Measurements from ENCODE around the gene KNOP1.

KNOP1 gene

DNA sequence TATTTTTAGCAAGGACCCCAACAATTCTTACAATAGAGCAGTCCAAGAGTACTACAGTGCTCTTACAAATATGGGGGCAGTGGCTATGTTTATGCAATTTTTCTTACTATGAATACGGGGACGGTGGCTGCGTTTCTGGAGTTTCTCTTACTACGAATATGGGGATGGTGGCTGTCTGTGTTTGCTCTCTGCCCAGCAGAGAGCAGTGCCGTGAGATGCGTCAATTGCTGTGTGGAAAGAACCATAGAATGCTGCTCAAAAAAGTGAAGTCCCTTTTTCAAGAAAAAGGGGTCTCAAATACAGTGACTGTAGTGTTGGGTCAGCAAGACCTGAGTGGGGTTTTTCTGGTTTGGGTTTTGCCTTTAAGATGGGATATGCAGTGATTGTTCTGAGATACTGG is 53.9 kb downstream of the KNOP1 start:
- no peak overlapping the region for H3K4me3 ChIP-seq (ENCODE audit: low read length)
- TF ChIP-seq ZNF274 (IDR thresholded peaks at IDR 0.05; ENCODE audit: low read depth, low read length) = no peak

DNA sequence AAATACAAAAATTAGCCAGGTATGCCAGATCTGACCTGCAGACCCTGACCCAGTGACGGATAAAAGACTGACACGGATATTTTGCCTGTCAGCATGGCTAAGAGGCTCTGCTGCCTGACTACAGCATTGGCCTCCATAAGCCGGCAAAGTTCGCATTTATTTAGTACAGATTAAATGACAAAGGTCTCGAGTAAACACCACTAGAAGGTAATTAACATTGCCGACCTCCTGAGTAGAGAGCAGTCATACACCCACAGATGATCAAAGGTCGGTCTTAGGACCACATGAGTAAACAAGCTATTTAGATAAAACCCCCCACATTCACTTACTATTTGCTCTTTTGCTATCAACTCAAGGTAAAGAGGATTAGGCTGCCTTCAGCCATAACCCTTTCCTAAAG is 55.7 kb downstream of the KNOP1 start:
- no peak overlapping the region for H3K4me3 ChIP-seq (ENCODE audit: low read length)
- no peak for TF ChIP-seq ZNF274 (IDR thresholded peaks at IDR 0.05; ENCODE audit: low read depth, low read length)

DNA sequence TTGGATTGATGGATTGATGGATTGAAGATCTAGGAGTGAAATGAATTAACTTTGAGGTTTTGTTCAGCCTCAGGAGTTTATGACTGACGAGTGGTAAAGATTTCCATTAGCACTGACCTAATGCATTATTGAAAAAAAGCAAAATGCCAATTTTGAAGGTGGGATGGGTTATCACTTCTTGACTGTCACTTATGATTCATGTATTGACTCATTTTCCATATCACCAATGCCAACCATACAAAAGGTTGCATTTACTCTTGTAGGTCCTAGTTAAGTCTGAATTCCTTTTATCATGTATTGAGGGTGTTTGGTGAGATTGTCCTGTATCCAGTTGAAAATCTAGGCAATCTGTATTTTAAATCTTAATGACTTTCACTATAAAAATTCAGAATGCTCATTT is 57.6 kb downstream of the KNOP1 start:
- H3K4me3 ChIP-seq (ENCODE audit: low read length) = no peak overlapping the region
- no peak for TF ChIP-seq ZNF274 (IDR thresholded peaks at IDR 0.05; ENCODE audit: low read depth, low read length)

DNA sequence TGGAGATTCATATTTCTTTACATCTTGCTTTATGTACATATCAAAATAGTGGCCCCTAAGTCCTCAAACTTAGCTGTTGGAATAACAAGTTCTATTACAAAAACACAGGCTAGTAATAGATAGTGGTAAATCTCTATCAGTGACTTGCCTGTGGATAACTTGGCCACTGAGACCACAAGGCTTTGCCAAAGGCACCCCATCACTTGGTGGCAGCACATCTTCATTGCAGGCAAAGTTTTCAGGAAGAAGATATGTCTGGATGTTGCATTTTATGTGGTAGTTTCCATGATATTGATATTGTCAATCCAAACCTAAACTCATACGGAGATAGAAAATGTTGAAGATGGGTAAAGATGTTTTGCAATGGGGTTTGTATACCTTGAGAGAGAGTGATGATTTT is 58.5 kb downstream of the KNOP1 start:
- no peak for TF ChIP-seq ZNF274 (IDR thresholded peaks at IDR 0.05; ENCODE audit: low read depth, low read length)
- H3K4me3 ChIP-seq (ENCODE audit: low read length) = no peak overlapping the region

DNA sequence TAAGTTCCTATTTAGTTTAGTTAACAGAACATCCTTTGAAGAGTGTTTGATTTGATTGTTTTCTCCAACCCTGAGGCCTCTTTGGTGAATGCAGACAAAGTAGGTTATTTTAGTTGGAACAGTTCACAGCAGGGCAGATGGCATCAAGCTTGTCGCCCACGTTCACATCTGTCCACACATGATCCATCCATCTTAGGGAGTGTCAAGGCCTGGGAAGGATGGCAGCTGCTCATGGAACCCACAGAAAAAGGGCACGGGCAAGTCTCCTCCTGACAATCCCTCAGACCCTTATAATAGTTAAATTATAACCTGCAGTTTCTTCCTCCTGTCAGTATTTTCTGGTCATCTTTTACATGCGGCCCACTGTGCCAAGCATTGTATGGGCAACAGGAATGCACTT is 60.2 kb downstream of the KNOP1 start:
- H3K4me3 ChIP-seq (ENCODE audit: low read length) = no peak overlapping the region
- TF ChIP-seq ZNF274 (IDR thresholded peaks at IDR 0.05; ENCODE audit: low read depth, low read length) = no peak

DNA sequence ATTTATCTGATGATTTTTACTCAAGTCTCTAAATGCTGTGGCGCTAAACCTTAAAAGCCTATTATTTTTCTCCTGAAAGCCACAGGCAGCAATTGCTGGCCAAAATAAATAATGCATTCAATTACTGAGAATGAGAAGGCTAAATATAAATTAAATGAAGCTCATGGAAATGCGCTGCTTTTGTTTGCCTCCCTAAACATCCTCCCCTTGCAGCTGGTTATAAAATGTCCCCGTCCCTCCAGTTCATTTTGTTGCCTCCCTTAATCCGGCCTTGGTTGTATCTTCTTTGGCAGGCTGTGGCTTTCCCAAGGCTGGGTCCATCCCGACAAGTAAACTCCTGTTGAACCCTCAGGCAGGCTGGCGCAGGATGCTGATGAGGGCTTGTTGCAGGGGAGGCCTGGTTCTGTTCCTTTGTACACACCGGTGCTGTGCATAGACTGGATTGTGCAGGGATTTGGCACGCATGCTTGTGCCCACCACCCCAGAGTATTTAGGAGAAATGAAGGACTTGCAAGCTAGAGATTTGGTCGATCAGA is 62.7 kb downstream of the KNOP1 start:
- no peak overlapping the region for H3K4me3 ChIP-seq (ENCODE audit: low read length)
- no peak for TF ChIP-seq ZNF274 (IDR thresholded peaks at IDR 0.05; ENCODE audit: low read depth, low read length)

DNA sequence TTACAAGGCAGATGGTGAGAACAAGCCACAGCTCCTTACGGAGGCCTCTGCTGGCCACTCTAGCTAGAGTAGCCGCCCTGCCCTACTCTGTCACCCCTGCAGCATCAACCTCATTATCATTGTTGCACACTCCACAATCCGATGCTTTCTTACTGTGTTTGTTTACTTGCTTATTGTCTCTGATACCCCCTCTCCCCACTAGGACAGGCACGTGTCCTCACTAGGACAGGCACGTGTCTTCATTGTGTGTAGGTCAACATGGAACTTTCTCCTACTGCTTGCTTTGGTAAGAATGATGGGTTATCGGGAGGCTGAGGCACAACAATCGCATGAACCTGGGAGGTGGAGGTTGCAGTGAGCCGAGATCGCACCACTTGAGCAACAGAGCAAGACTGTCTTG is 63.9 kb downstream of the KNOP1 start:
- H3K4me3 ChIP-seq (ENCODE audit: low read length) = no peak overlapping the region
- no peak for TF ChIP-seq ZNF274 (IDR thresholded peaks at IDR 0.05; ENCODE audit: low read depth, low read length)
